H9 (cell line): Measurements from ENCODE around the gene BCAS1. TPM values are rescaled to one million over a fixed set of nuclear protein-coding genes. Genes with fewer than 3 reads are reported as not detected.

Experiments used
- DNase-seq: peaks from one replicate; pipeline ENCODE4 v3.0.0-alpha.2; 2017
- H2AFZ ChIP-seq: one replicate; pipeline ENCODE4 v1.6.1; 2013; ENCODE audit warnings: mild to moderate bottlenecking, low read length, control low read depth, moderate library complexity
- H2AK5ac ChIP-seq: 2 replicates; pipeline ENCODE4 v1.6.1; 2013; ENCODE audit warnings: low read length, control low read depth, mixed read lengths; ENCODE audit not compliant: insufficient read length
- H2BK120ac ChIP-seq: one replicate; pipeline ENCODE4 v1.6.1; 2013; ENCODE audit warnings: low read depth, mild to moderate bottlenecking, low read length, control low read depth, inconsistent platforms; ENCODE audit not compliant: poor library complexity, severe bottlenecking
- H2BK12ac ChIP-seq: 2 replicates; pipeline ENCODE4 v1.6.1; 2013; ENCODE audit warnings: low read length, control low read depth, mixed read lengths, low read depth; ENCODE audit not compliant: insufficient read length
- H2BK15ac ChIP-seq: 2 replicates; pipeline ENCODE4 v1.6.1; 2013; ENCODE audit warnings: low read depth, low read length, control low read depth
- H2BK20ac ChIP-seq: one replicate; pipeline ENCODE4 v1.6.1; 2013; ENCODE audit warnings: low read depth, mild to moderate bottlenecking, low read length, control low read depth, inconsistent platforms; ENCODE audit not compliant: poor library complexity, severe bottlenecking
- H2BK5ac ChIP-seq: 2 replicates; pipeline ENCODE4 v1.6.1; 2013; ENCODE audit warnings: low read length, control low read depth, mixed read lengths; ENCODE audit not compliant: insufficient read length
- H3K14ac ChIP-seq: 2 replicates; pipeline ENCODE4 v1.6.1; 2013; ENCODE audit warnings: low read length, control low read depth; ENCODE audit not compliant: insufficient read depth
- H3K18ac ChIP-seq: 2 replicates; pipeline ENCODE4 v1.6.1; 2013; ENCODE audit warnings: low read depth, mild to moderate bottlenecking, mixed read lengths, low read length, control low read depth; ENCODE audit not compliant: insufficient read length
- H3K23ac ChIP-seq: 2 replicates; pipeline ENCODE4 v1.6.1; 2013; ENCODE audit warnings: low read length, control low read depth, mixed read lengths, low read depth; ENCODE audit not compliant: insufficient read length
- H3K23me2 ChIP-seq: 2 replicates; pipeline ENCODE4 v1.6.1; 2013; ENCODE audit warnings: low read depth, mild to moderate bottlenecking, mixed read lengths, low read length, control low read depth; ENCODE audit not compliant: insufficient read length, poor library complexity, severe bottlenecking
- H3K27ac ChIP-seq: 2 replicates; pipeline ENCODE4 v1.5.1; 2013; ENCODE audit warnings: low read length, control low read depth, mixed read lengths, low read depth; ENCODE audit not compliant: insufficient read length
- H3K27me3 ChIP-seq: 2 replicates; pipeline ENCODE4 v1.6.1; 2013; ENCODE audit warnings: low read length, control low read depth, inconsistent platforms; ENCODE audit not compliant: insufficient read depth
- H3K4ac ChIP-seq: 2 replicates; pipeline ENCODE4 v1.6.1; 2013; ENCODE audit warnings: low read depth, mild to moderate bottlenecking, control low read depth, inconsistent platforms, low read length, moderate library complexity
- H3K4me1 ChIP-seq: 2 replicates; pipeline ENCODE4 v1.6.1; 2013; ENCODE audit warnings: low read length, control low read depth, inconsistent platforms; ENCODE audit not compliant: insufficient read depth
- H3K4me2 ChIP-seq: 2 replicates; pipeline ENCODE4 v1.6.1; 2013; ENCODE audit warnings: low read length, control low read depth, mixed read lengths; ENCODE audit not compliant: insufficient read length, insufficient read depth
- H3K56ac ChIP-seq: 2 replicates; pipeline ENCODE4 v1.6.1; 2013; ENCODE audit warnings: low read depth, mild to moderate bottlenecking, mixed read lengths, low read length, control low read depth; ENCODE audit not compliant: insufficient read length
- H3K79me1 ChIP-seq: 2 replicates; pipeline ENCODE4 v1.6.1; 2013; ENCODE audit warnings: low read depth, mild to moderate bottlenecking, moderate library complexity, low read length, control low read depth, inconsistent platforms; ENCODE audit not compliant: insufficient read depth, poor library complexity, severe bottlenecking
- H3K79me2 ChIP-seq: 2 replicates; pipeline ENCODE4 v1.6.1; 2013; ENCODE audit warnings: low read length, control low read depth, inconsistent platforms; ENCODE audit not compliant: insufficient read depth
- H3K9ac ChIP-seq: 2 replicates; pipeline ENCODE4 v1.6.1; 2013; ENCODE audit warnings: low read length, control low read depth, mixed read lengths; ENCODE audit not compliant: insufficient read length; ENCODE audit errors: extremely low read depth
- H3K9me3 ChIP-seq: one replicate; pipeline ENCODE4 v1.6.1; 2013; ENCODE audit warnings: low read depth, low read length, inconsistent platforms; ENCODE audit not compliant: control insufficient read depth
- H3T11ph ChIP-seq: one replicate; pipeline ENCODE4 v1.6.1; 2013; ENCODE audit warnings: mild to moderate bottlenecking, low read length, control low read depth, inconsistent platforms
- H4K20me1 ChIP-seq: one replicate; pipeline ENCODE4 v1.6.1; 2013; ENCODE audit not compliant: control insufficient read depth, insufficient read length, insufficient read depth
- H4K5ac ChIP-seq: 2 replicates; pipeline ENCODE4 v1.6.1; 2013; ENCODE audit warnings: low read depth, mild to moderate bottlenecking, mixed read lengths, low read length, control low read depth; ENCODE audit not compliant: insufficient read length
- H4K8ac ChIP-seq: replicated peaks from 2 replicates; pipeline ENCODE4 v1.6.1; 2013; ENCODE audit warnings: low read length, control low read depth, mixed read lengths, low read depth; ENCODE audit not compliant: insufficient read length
- H4K91ac ChIP-seq: 2 replicates; pipeline ENCODE4 v1.6.1; 2013; ENCODE audit warnings: low read depth, mild to moderate bottlenecking, moderate library complexity, mixed read lengths, low read length, control low read depth; ENCODE audit not compliant: insufficient read length
- H3K27ac Mint-ChIP-seq, 3 experiments: 2 replicates in 2 of 3; 3 replicates in 1 of 3; pipeline ENCODE4 v1.8.0; 2020 to 2021; ENCODE audit warnings: mixed read lengths in 3 of 3, mild to moderate bottlenecking in 1 of 3, moderate library complexity in 1 of 3
- H3K27me3 Mint-ChIP-seq: 2 replicates; pipeline ENCODE4 v1.8.0; 2021; ENCODE audit warnings: low read depth, mild to moderate bottlenecking, moderate library complexity, mixed read lengths
- H3K36me3 Mint-ChIP-seq, 3 experiments: 2 replicates in 2 of 3; 3 replicates in 1 of 3; pipeline ENCODE4 v1.8.0; 2020 to 2021; ENCODE audit warnings: low read depth in 3 of 3, mixed read lengths in 3 of 3; ENCODE audit not compliant: insufficient read depth in 1 of 3
- H3K4me1 Mint-ChIP-seq, 2 experiments: 2 replicates each; pipeline ENCODE4 v1.8.0; 2020; ENCODE audit warnings: mixed read lengths in 2 of 2
- H3K4me3 Mint-ChIP-seq, 2 experiments: 2 replicates in 1 of 2; 3 replicates in 1 of 2; pipeline ENCODE4 v1.8.0; 2020 to 2021; ENCODE audit warnings: mild to moderate bottlenecking in 2 of 2, mixed read lengths in 2 of 2, moderate library complexity in 1 of 2
- H3K9me3 Mint-ChIP-seq, 2 experiments: 2 replicates in 1 of 2; 3 replicates in 1 of 2; pipeline ENCODE4 v1.8.0; 2020; ENCODE audit warnings: mild to moderate bottlenecking in 2 of 2, mixed read lengths in 2 of 2, moderate library complexity in 1 of 2
- CTCF ChIP-seq: fragments of 200-600 bp; sonication (generic); conservative IDR thresholded peaks from 3 replicates; pipeline ENCODE4 v1.8.0; 2021; ENCODE audit warnings: antibody characterized with exemption, mild to moderate bottlenecking
- WGBS: extraction: QIAGEN DNeasy Blood & Tissue Kit; methylation state at CpG from one replicate; pipeline ENCODE4 v1.1.7; 2013; ENCODE audit warnings: missing lambda C conversion rate, low lambda C conversion rate, mixed read lengths; ENCODE audit not compliant: insufficient read length; ENCODE audit errors: extremely low coverage; 5-methylcytosine and 5-hydroxymethylcytosine counted together
- total RNA-seq: library from RNA; stranded (reverse); gene quantifications from 2 replicates; pipeline ENCODE4 v1.2.1, GENCODE V29; 2021

The BCAS1 gene
- total RNA-seq, 1 experiment from 2014 or later, result 0.15 TPM

GRCh38 chr20:53994088-53994487 is 76.3 kb downstream of the BCAS1 start:
- H2BK15ac ChIP-seq, result no peak overlapping the region
- Mint-ChIP-seq H3K4me1 (peaks cover 0 to 4% of the 10 kb centered on the region in 2 experiments; a peak in 1 of 4 replicates), H3K27me3 (peaks cover 2% of the 10 kb centered on the region; the same call in 1 of the 2 replicates), H3K9me3 (peaks cover 0 to 3% of the 10 kb centered on the region in 2 experiments; a peak in 1 of 5 replicates), H3K36me3 (no peaks in the 10 kb centered on the region), H3K4me3 (no peak overlapping the region), H3K27ac (no peak overlapping the region)
- no peak overlapping the region for H3K27ac ChIP-seq
- no peak for TF ChIP-seq CTCF
- H2BK5ac ChIP-seq, result no peak overlapping the region
- no peak overlapping the region for H3K56ac ChIP-seq
- no peaks in the 10 kb centered on the region for H3K79me1 ChIP-seq
- no peak overlapping the region for H2BK120ac ChIP-seq
- no peak for DNase-seq
- H3K9ac ChIP-seq, result no peak overlapping the region
- no peak overlapping the region for H4K91ac ChIP-seq
- H3K9me3 ChIP-seq, result no peaks in the 10 kb centered on the region
- no CpG with 5 or more reads among the region's 7 CpGs for WGBS
- no peak overlapping the region for H3K4ac ChIP-seq
- H4K20me1 ChIP-seq, result no peaks in the 10 kb centered on the region
- H3T11ph ChIP-seq, result no peak overlapping the region
- H2AK5ac ChIP-seq, result no peak overlapping the region
- no peak overlapping the region for H4K5ac ChIP-seq
- no peaks in the 10 kb centered on the region for H3K79me2 ChIP-seq
- no peak overlapping the region for H3K23ac ChIP-seq
- no peak overlapping the region for H2AFZ ChIP-seq
- H2BK12ac ChIP-seq, result no peak overlapping the region
- H4K8ac ChIP-seq, result no peak overlapping the region
- no peak overlapping the region for H2BK20ac ChIP-seq
- no peaks in the 10 kb centered on the region for H3K23me2 ChIP-seq
- no peaks in the 10 kb centered on the region for H3K27me3 ChIP-seq
- H3K4me1 ChIP-seq, result no peaks in the 10 kb centered on the region
- no peak overlapping the region for H3K14ac ChIP-seq
- no peak overlapping the region for H3K4me2 ChIP-seq
- H3K18ac ChIP-seq, result no peak overlapping the region
